Measurements from ENCODE around the gene NOL11.

The NOL11 gene

DNA sequence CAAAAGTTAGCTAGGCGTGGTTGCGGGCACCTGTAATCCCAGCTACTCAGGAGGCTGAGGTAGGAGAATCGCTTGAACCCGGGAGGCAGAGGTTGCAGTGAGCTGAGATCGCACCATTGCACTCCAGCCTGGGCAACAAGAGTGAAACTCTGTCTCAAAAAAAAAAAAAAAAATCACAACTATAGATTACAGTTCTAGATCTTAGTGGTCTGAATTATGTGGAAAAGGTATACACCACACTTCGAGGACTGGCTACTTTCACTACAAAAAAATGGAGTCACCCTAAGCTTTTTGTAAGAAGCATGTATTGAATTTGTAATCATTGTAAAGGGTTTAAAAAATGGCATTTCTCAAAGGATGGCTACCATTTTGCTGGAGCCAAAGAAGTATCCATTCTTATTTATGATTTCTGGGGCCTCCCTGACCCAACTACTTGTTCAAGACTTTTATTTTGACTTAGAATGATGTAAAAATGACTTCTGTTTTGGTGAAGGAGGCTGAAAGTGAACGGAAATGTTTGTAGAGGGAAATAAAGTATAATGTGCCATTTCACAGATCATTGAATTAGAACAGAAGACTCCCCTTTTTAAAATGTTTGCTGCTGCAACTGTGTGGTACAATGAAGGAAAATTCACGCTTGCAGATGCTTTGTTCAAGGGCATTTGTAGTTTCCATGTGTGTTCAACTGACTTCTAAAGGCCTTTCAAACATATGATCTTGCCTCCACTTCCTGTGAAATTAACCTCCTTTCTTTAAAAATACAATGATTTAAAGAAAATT is 37.1 kb upstream of the NOL11 start:
- no peaks in the 10 kb centered on the region for H3K36me3 ChIP-seq (ENCODE audit: control insufficient read depth in 1 of 2, insufficient read depth in 2 of 2, low read length in 2 of 2)
- no peak overlapping the region for H4K91ac ChIP-seq (ENCODE audit: low read depth, low read length)
- no peak overlapping the region for H2AK5ac ChIP-seq (ENCODE audit: low read length)
- H4K8ac ChIP-seq (ENCODE audit: low read depth, low read length), result no peak overlapping the region
- H3K23ac ChIP-seq (ENCODE audit: low read length), result no peak overlapping the region
- no peak for DNase-seq
- H2AFZ ChIP-seq (ENCODE audit: insufficient read depth, low read length, poor library complexity), result no peak overlapping the region
- no peaks in the 10 kb centered on the region for H3K9me3 ChIP-seq (ENCODE audit: insufficient read depth, low read depth, low read length)
- no peak overlapping the region for H3K4me3 ChIP-seq (ENCODE audit: low read depth, low read length)
- no peak overlapping the region for H4K12ac ChIP-seq (ENCODE audit: low read depth, low read length)
- no peak overlapping the region for H3K9ac ChIP-seq (ENCODE audit: low read length)
- H3K18ac ChIP-seq (ENCODE audit: low read length), result no peak overlapping the region
- no peak overlapping the region for H2BK12ac ChIP-seq (ENCODE audit: low read length)
- H3K14ac ChIP-seq (ENCODE audit: low read length), result no peak overlapping the region
- H3K4me1 ChIP-seq (ENCODE audit: control insufficient read depth in 1 of 2, insufficient read depth in 2 of 2, low read length in 2 of 2), result no peaks in the 10 kb centered on the region
- H3K4ac ChIP-seq (ENCODE audit: low read depth, low read length), result no peak overlapping the region
- WGBS (ENCODE audit: extremely low coverage, insufficient coverage, insufficient read length), result 100% methylated on average over 1 of the region's 8 CpGs
- no peak overlapping the region for H2BK120ac ChIP-seq (ENCODE audit: insufficient read depth, low read length, poor library complexity)
- H3K79me2 ChIP-seq (ENCODE audit: control insufficient read depth, insufficient read depth, low read length, poor library complexity), result no peaks in the 10 kb centered on the region
- H3K4me2 ChIP-seq (ENCODE audit: low read length), result no peak overlapping the region
- no peaks in the 10 kb centered on the region for H3K79me1 ChIP-seq (ENCODE audit: low read length)
- H3K27ac ChIP-seq (ENCODE audit: low read depth, low read length), result no peak overlapping the region
- H2BK5ac ChIP-seq (ENCODE audit: low read depth, low read length, poor library complexity), result no peak overlapping the region
- no peaks in the 10 kb centered on the region for H3K27me3 ChIP-seq (ENCODE audit: insufficient read depth, low read length)

DNA sequence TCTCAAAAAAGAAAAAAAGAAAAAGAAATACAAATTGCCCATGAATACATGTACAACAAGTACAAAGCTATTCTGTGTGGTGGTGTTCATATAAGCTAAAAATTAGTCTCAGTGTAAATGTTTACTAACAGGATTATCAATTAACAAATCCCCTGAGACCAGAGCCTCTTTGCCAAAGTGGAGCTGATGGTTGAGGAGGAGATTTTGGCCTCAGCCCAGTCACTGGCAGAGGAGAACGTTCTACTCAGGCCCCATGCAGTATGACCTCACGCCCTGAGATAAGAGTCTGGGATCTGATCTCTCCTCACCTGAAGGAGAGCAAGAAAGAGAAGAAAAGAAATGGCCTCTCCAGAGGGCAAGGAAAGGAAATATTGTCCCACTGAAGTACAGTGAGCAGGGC is 35.5 kb upstream of the NOL11 start:
- no peak overlapping the region for H4K91ac ChIP-seq (ENCODE audit: low read depth, low read length)
- H3K23ac ChIP-seq (ENCODE audit: low read length), result no peak overlapping the region
- no peak overlapping the region for H3K9ac ChIP-seq (ENCODE audit: low read length)
- H2BK120ac ChIP-seq (ENCODE audit: insufficient read depth, low read length, poor library complexity), result no peak overlapping the region
- H3K79me1 ChIP-seq (ENCODE audit: low read length), result no peaks in the 10 kb centered on the region
- H3K9me3 ChIP-seq (ENCODE audit: insufficient read depth, low read depth, low read length), result no peaks in the 10 kb centered on the region
- no peak overlapping the region for H3K4ac ChIP-seq (ENCODE audit: low read depth, low read length)
- H3K18ac ChIP-seq (ENCODE audit: low read length), result no peak overlapping the region
- no peaks in the 10 kb centered on the region for H3K79me2 ChIP-seq (ENCODE audit: control insufficient read depth, insufficient read depth, low read length, poor library complexity)
- no peak overlapping the region for H2AK5ac ChIP-seq (ENCODE audit: low read length)
- H2BK5ac ChIP-seq (ENCODE audit: low read depth, low read length, poor library complexity), result no peak overlapping the region
- no peak overlapping the region for H3K27ac ChIP-seq (ENCODE audit: low read depth, low read length)
- H2BK12ac ChIP-seq (ENCODE audit: low read length), result no peak overlapping the region
- no peak overlapping the region for H3K14ac ChIP-seq (ENCODE audit: low read length)
- no peaks in the 10 kb centered on the region for H3K27me3 ChIP-seq (ENCODE audit: insufficient read depth, low read length)
- no peaks in the 10 kb centered on the region for H3K4me1 ChIP-seq (ENCODE audit: control insufficient read depth in 1 of 2, insufficient read depth in 2 of 2, low read length in 2 of 2)
- no peak overlapping the region for H4K12ac ChIP-seq (ENCODE audit: low read depth, low read length)
- H3K36me3 ChIP-seq (ENCODE audit: control insufficient read depth in 1 of 2, insufficient read depth in 2 of 2, low read length in 2 of 2), result no peaks in the 10 kb centered on the region
- H2AFZ ChIP-seq (ENCODE audit: insufficient read depth, low read length, poor library complexity), result no peak overlapping the region
- no peak overlapping the region for H3K4me2 ChIP-seq (ENCODE audit: low read length)
- H3K4me3 ChIP-seq (ENCODE audit: low read depth, low read length), result no peak overlapping the region
- DNase-seq, result no peak
- no CpG with 5 or more reads among the region's 2 CpGs for WGBS (ENCODE audit: extremely low coverage, insufficient coverage, insufficient read length)
- H4K8ac ChIP-seq (ENCODE audit: low read depth, low read length), result no peak overlapping the region

DNA sequence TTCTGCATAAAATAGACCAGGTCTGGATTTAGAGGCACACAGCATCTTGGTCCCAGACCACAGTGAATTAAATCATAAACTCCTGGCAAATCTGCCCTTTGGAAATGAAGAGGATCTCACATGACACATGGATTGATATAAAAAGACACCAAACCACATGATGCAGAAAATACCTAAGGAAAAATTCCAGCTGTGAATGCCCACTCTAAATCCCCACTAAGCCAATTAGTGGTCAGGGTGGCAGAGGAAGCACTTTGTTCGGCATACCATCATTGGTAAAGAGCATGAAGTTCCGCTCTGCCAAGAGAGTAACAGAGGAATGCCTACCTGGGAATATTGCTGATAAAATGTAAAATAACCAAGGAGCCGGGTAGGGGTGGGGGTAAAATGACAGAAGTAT is 32.4 kb upstream of the NOL11 start:
- H3K4me1 ChIP-seq (ENCODE audit: control insufficient read depth in 1 of 2, insufficient read depth in 2 of 2, low read length in 2 of 2), result no peaks in the 10 kb centered on the region
- no CpG with 5 or more reads among the region's 3 CpGs for WGBS (ENCODE audit: extremely low coverage, insufficient coverage, insufficient read length)
- no peak overlapping the region for H4K12ac ChIP-seq (ENCODE audit: low read depth, low read length)

DNA sequence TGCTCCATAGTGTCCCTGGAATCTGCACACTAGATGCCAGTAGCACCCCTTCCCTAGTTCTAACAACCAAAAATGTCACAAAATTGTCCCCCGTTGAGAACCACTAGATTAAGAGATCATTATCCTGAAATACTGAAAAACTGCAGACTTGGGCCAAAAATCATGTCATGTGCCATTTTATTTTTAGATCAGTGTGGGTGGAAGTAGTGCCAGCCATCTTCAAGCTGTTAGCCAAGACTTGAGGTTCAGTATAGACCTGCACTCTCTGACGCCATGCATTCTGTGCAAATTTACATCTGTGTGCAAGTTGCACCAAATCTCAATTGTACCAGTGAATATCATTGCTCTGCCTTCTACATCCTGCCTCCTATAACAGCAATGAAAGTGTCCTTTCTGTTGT is 31.5 kb upstream of the NOL11 start:
- no CpG with 5 or more reads among the region's 2 CpGs for WGBS (ENCODE audit: extremely low coverage, insufficient coverage, insufficient read length)
- H4K91ac ChIP-seq (ENCODE audit: low read depth, low read length), result no peak overlapping the region

More for the DNA sequence above, 32.4 kb upstream of the NOL11 start:
- Histone ChIP-seq H3K9ac (ENCODE audit: low read length) (no peak overlapping the region), H3K27ac (ENCODE audit: low read depth, low read length) (no peak overlapping the region), H3K79me2 (ENCODE audit: control insufficient read depth, insufficient read depth, low read length, poor library complexity) (no peaks in the 10 kb centered on the region), H3K4ac (ENCODE audit: low read depth, low read length) (no peak overlapping the region), H3K36me3 (ENCODE audit: control insufficient read depth in 1 of 2, insufficient read depth in 2 of 2, low read length in 2 of 2) (no peaks in the 10 kb centered on the region), H3K14ac (ENCODE audit: low read length) (no peak overlapping the region), H2AK5ac (ENCODE audit: low read length) (no peak overlapping the region), H2AFZ (ENCODE audit: insufficient read depth, low read length, poor library complexity) (no peak overlapping the region), H3K79me1 (ENCODE audit: low read length) (no peaks in the 10 kb centered on the region), H3K4me2 (ENCODE audit: low read length) (no peak overlapping the region), H3K18ac (ENCODE audit: low read length) (no peak overlapping the region), H3K27me3 (ENCODE audit: insufficient read depth, low read length) (no peaks in the 10 kb centered on the region), H3K23ac (ENCODE audit: low read length) (no peak overlapping the region), H2BK5ac (ENCODE audit: low read depth, low read length, poor library complexity) (no peak overlapping the region), H2BK12ac (ENCODE audit: low read length) (no peak overlapping the region), H4K91ac (ENCODE audit: low read depth, low read length) (no peak overlapping the region), H4K8ac (ENCODE audit: low read depth, low read length) (no peak overlapping the region), H3K9me3 (ENCODE audit: insufficient read depth, low read depth, low read length) (no peaks in the 10 kb centered on the region), H3K4me3 (ENCODE audit: low read depth, low read length) (no peak overlapping the region), H2BK120ac (ENCODE audit: insufficient read depth, low read length, poor library complexity) (no peak overlapping the region)
- DNase-seq, result no peak

More for the DNA sequence above, 31.5 kb upstream of the NOL11 start:
- Histone ChIP-seq H2BK12ac (ENCODE audit: low read length) (no peak overlapping the region), H3K4ac (ENCODE audit: low read depth, low read length) (no peak overlapping the region), H3K36me3 (ENCODE audit: control insufficient read depth in 1 of 2, insufficient read depth in 2 of 2, low read length in 2 of 2) (no peaks in the 10 kb centered on the region), H3K4me2 (ENCODE audit: low read length) (no peak overlapping the region), H3K9me3 (ENCODE audit: insufficient read depth, low read depth, low read length) (no peaks in the 10 kb centered on the region), H2BK120ac (ENCODE audit: insufficient read depth, low read length, poor library complexity) (no peak overlapping the region), H4K12ac (ENCODE audit: low read depth, low read length) (no peak overlapping the region), H4K8ac (ENCODE audit: low read depth, low read length) (no peak overlapping the region), H3K79me2 (ENCODE audit: control insufficient read depth, insufficient read depth, low read length, poor library complexity) (no peaks in the 10 kb centered on the region), H3K9ac (ENCODE audit: low read length) (no peak overlapping the region), H3K18ac (ENCODE audit: low read length) (no peak overlapping the region), H3K27me3 (ENCODE audit: insufficient read depth, low read length) (no peaks in the 10 kb centered on the region), H3K4me1 (ENCODE audit: control insufficient read depth in 1 of 2, insufficient read depth in 2 of 2, low read length in 2 of 2) (no peaks in the 10 kb centered on the region), H3K4me3 (ENCODE audit: low read depth, low read length) (no peak overlapping the region), H2AFZ (ENCODE audit: insufficient read depth, low read length, poor library complexity) (no peak overlapping the region), H2AK5ac (ENCODE audit: low read length) (no peak overlapping the region), H3K23ac (ENCODE audit: low read length) (no peak overlapping the region), H3K27ac (ENCODE audit: low read depth, low read length) (no peak overlapping the region), H2BK5ac (ENCODE audit: low read depth, low read length, poor library complexity) (no peak overlapping the region), H3K79me1 (ENCODE audit: low read length) (no peaks in the 10 kb centered on the region), H3K14ac (ENCODE audit: low read length) (no peak overlapping the region)
- DNase-seq, result no peak

All from trophoblast cell (in vitro differentiated cells and primary cell).